IPS-18c (cell line): Measurements from ENCODE around the gene GBX1.

Source experiments
- H3K4me3 ChIP-seq: 2 replicates; pipeline ENCODE4 v1.7.0; 2013; ENCODE audit warnings: low read depth, mild to moderate bottlenecking, low read length, moderate library complexity; ENCODE audit not compliant: insufficient read depth
- H3K9me3 ChIP-seq: one replicate; pipeline ENCODE4 v1.6.1; 2013; ENCODE audit warnings: mild to moderate bottlenecking, low read length, moderate library complexity; ENCODE audit not compliant: control insufficient read depth, insufficient read depth

The GBX1 gene

GRCh38 chr7:151178831-151179230 is 11.3 kb upstream of the GBX1 start:
- Histone ChIP-seq H3K4me3 (no peak overlapping the region), H3K9me3 (peaks cover 3% of the 10 kb centered on the region)

DNA sequence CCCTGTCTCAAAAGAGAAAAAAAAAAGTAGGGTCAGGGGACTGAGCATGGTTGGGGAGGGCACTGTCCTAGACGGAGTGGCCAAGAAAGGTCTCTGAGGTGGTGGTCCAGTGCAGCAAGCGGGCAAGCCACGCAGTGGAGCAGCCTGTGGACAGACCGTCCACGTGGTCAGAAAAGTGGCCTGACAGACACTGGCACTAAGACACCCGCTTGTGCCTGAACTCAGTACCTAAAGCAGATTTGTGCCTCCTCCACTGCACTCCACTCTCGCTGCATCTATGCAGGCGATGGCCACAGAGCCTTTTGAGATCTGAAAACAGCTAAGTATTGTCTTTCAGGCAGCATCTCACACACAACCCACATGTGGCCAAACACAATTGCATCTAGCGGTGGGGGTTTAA is 10.7 kb upstream of the GBX1 start:
- peaks cover 7% of the 10 kb centered on the region for H3K9me3 ChIP-seq
- H3K4me3 ChIP-seq: no peak overlapping the region

DNA sequence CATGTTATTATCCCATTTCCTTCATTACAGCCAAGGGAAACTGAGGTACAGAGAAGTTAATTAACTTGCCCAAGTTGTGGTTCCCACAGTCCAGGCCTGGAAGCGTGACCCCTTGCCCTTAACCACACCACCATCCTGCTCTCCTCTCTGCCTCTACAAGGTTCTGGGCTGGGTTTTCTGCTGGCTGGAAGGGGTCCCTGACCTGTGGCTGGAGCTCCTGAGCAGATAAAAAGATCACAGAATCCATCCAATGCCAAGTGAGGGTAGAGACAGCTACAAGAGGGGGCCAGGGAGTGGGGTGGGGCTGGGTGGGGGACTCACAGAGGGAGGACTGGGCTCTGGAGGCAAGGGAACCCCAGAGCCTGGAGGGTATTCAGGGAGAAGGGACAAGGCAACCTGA is 9.8 kb upstream of the GBX1 start:
- Histone ChIP-seq H3K9me3 (peaks cover 7% of the 10 kb centered on the region), H3K4me3 (no peak overlapping the region)

DNA sequence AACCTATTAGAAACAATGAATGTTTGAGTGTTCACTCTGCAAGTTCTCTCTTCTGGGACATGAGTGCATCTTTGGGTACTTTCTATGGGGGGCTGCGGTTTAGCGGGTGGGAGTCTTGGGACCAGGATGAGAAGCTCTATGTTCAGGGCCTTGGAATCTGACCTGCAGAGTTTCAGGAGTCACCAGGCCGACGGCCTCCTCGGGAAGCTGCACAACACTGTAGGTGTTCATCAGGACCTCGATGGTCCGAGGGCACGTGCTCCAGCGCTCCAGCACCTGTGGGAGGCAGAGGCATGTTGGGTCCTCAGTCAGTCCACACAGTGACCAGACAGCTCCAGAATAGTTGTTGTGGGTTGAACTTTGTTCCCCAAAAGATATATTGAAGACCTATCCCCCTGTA is 8.9 kb upstream of the GBX1 start:
- H3K9me3 ChIP-seq: peaks cover 9% of the 10 kb centered on the region
- H3K4me3 ChIP-seq: no peak overlapping the region

DNA sequence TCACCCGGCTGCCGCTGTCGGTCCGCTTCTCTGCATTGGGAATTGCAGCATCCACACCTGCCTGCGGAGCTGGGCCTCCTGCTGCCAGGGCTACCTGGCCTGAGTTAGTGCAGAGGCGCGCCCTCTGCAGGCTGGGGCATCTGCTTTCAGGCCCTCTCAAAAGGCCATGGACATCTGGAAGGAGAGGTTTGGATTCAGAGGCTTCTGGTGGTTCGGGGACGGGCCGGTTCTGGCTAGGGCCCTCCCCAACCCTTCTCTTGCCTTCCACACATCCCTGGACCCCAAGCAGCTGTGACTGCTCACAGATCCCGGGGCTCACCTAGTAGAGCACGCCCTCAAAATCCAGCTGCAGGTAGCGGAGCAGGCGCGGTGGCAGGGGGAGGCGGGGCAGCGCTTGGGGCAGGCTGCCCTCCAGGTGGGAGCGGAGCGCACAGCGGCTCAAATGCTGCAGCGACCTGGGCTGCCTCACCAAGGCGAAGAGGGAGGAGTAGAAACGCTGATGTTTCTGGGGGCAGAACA is 8.4 kb upstream of the GBX1 start:
- Histone ChIP-seq H3K9me3 (peaks cover 9% of the 10 kb centered on the region), H3K4me3 (no peak overlapping the region)

- peaks cover 9% of the 10 kb centered on the region for H3K9me3 ChIP-seq
- no peak overlapping the region for H3K4me3 ChIP-seq
Measured at GRCh38 chr7:151175047-151175792, 7.7 kb upstream of the GBX1 start.

- no peak overlapping the region for H3K4me3 ChIP-seq
Measured at GRCh38 chr7:151174246-151175046, 7.0 kb upstream of the GBX1 start.

GRCh38 chr7:151173386-151174245 is 6.1 kb upstream of the GBX1 start:
- no peak overlapping the region for H3K4me3 ChIP-seq
- peaks cover 9% of the 10 kb centered on the region for H3K9me3 ChIP-seq

More at GRCh38 chr7:151174246-151175046, 7.0 kb upstream of the GBX1 start:
- H3K9me3 ChIP-seq: peaks cover 9% of the 10 kb centered on the region

GRCh38 chr7:151172273-151173141 is 5.0 kb upstream of the GBX1 start:
- Histone ChIP-seq H3K4me3 (no peak overlapping the region), H3K9me3 (peaks cover 9% of the 10 kb centered on the region)

- Histone ChIP-seq H3K4me3 (no peak overlapping the region; the same call in 1 of the 2 replicates), H3K9me3 (peaks cover 8% of the 10 kb centered on the region)
Measured at GRCh38 chr7:151168787-151169162, 1.3 kb upstream of the GBX1 start.

- Histone ChIP-seq H3K9me3 (peaks cover 4% of the 10 kb centered on the region), H3K4me3 (peak overlapping the region; percentile 61; the same call in 1 of the 2 replicates)
Measured at GRCh38 chr7:151168003-151168786, 701 bp upstream of the GBX1 start.

- Histone ChIP-seq H3K4me3 (peak overlapping the region; percentile 61; the same call in 1 of the 2 replicates), H3K9me3 (peaks cover 2% of the 10 kb centered on the region)
Measured at GRCh38 chr7:151166629-151167196, 781 bp downstream of the GBX1 start.

- H3K4me3 ChIP-seq: no peak overlapping the region
Measured at GRCh38 chr7:151161757-151162156, 5.7 kb downstream of the GBX1 start.

DNA sequence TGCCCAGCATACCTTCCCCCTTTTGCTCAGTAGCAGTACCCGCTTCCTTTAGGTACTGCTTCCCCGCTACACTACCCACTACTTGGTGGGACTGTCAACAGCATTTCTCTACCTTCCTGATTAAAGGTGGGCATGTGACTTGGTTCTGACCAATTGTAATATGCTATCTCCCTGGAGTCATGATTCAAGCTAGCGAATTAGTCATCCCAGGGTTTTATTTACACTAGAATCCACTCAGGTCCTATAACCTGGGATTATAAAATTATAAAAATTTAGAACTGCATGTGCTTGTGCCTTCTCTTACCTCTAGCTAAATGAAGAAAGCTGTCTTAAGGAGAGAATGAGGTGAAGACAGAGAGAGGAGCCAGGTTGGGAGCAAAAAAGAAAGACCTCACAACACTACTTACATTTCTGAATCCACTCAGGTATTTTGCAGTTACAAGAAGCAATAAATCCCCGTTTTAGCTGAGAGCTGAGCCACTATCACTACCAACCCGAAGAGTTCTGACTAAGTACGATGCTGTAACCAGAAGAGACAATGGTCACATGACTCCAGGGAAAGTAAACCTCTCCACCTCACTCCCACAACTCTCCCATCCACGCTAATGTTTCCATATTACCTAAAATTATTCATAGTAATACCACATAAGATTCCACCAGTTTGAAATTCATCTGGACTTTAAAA is 9.7 kb downstream of the GBX1 start:
- H3K4me3 ChIP-seq: no peak overlapping the region
- H3K9me3 ChIP-seq: no peaks in the 10 kb centered on the region

More at GRCh38 chr7:151161757-151162156, 5.7 kb downstream of the GBX1 start:
- H3K9me3 ChIP-seq: peaks cover under 1% of the 10 kb centered on the region
